ENCODE results near the gene PFN1.

DNA sequence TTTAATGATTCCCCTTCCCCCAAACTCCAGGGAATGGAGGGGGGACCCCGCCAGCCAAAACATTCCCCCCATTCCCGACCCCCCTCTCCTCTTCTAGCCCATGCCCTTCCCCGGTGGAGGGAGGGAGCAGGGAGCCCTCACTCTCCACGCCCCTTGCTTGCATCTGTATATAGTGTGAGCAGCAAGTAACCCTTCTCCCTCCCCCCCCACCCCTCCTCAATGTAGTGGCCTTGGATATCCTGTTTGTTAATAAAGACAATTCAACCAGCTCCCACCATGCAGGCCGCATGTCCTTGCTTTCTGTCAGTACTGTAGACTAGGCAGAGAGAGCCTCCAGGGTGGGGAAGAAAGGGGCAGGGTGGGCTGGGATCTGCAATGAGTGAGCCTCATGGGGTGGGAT is 50.5 kb downstream of the PFN1 start:
- TF ChIP-seq, protein P1, sequence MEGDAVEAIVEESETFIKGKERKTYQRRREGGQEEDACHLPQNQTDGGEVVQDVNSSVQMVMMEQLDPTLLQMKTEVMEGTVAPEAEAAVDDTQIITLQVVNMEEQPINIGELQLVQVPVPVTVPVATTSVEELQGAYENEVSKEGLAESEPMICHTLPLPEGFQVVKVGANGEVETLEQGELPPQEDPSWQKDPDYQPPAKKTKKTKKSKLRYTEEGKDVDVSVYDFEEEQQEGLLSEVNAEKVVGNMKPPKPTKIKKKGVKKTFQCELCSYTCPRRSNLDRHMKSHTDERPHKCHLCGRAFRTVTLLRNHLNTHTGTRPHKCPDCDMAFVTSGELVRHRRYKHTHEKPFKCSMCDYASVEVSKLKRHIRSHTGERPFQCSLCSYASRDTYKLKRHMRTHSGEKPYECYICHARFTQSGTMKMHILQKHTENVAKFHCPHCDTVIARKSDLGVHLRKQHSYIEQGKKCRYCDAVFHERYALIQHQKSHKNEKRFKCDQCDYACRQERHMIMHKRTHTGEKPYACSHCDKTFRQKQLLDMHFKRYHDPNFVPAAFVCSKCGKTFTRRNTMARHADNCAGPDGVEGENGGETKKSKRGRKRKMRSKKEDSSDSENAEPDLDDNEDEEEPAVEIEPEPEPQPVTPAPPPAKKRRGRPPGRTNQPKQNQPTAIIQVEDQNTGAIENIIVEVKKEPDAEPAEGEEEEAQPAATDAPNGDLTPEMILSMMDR (IDR thresholded peaks at IDR 0.05; ENCODE audit: insufficient read depth, low read depth, low read length), result no peak
- TF ChIP-seq EZH2 (IDR thresholded peaks at IDR 0.05; ENCODE audit: insufficient read depth, low read length), result no peak
